HFF-Myc (cell line): ENCODE results near the gene TBX1.

Source experiments
- DNase-seq: peaks from one replicate; pipeline ENCODE4 v3.0.0-alpha.2; 2011; ENCODE audit warnings: low read depth; ENCODE audit errors: extremely low read depth
- H3K4me3 ChIP-seq: replicated peaks from 2 replicates; pipeline ENCODE4 v1.5.1; 2011; ENCODE audit warnings: low read depth, mild to moderate bottlenecking, control low read depth, low read length
- CTCF ChIP-seq: IDR thresholded peaks from 2 replicates; pipeline ENCODE4 v1.5.1; 2012; ENCODE audit warnings: mild to moderate bottlenecking, low read depth, low read length, control low read depth; ENCODE audit errors: missing control alignments

The TBX1 gene

GRCh38 chr22:19767427-19768341, 7.1 kb downstream of the TBX1 start:
- no peak for DNase-seq
- H3K4me3 ChIP-seq = no peak overlapping the region
- TF ChIP-seq CTCF = no peak

DNA sequence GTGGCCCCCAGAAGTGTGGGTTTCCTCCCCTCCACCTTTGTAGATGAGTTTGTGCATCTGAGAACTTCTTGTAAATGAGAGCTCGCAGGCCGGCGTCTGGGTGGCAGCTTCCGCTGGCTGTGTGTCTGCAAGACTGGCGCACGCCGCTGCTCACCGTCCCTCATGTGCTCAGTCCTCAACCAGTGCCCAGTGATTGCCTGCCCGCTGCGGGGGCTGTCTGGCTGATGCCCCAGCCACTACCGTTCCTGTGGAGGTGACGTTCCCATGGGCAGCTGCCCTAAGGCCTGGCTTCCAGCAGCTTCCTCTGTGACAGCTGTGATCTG, 8.8 kb downstream of the TBX1 start:
- DNase-seq = no peak
- no peak for TF ChIP-seq CTCF
- no peak overlapping the region for H3K4me3 ChIP-seq

DNA sequence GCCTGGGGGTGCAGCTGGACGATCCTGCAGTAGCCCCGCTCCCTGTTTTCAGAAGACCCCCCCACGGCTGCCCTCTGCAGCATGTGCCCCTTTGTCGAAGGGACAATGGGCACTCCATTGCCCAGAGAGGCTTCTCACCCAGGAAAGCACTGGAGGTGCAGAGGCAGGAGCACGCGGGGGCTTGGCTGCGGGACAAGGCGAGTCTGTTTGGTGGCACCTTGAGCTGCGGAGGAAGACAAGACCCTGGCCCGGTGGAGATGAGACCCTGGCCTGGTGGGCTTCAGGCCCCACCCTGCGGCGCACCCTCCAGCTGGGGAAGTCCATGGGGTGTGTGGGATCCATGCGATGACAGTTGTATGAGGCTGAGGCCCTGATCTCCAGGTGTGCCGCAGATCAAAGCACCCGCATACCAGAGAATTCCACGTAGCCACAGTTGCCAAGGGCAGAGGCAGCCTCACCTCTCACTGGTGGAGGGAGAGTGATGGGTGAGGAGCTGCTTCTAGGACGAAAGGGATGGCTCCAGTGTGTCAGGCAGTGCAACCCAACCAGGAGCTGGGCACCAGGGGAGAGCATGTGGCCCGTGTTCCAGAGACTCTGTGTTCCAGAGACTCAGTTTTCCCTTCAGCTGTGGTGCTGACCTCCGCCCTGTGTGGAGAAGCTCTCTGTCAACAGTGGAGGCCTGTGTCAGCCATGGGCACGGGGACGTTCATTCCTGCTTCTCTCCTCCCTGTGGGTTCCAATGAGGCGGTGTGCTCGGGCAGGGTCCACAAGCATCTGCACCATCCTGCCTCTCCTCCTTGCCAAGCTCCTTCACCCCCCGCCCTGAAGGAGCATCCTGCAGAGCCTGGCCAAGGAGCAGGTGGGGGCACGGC, 10.0 kb downstream of the TBX1 start:
- no peak overlapping the region for H3K4me3 ChIP-seq
- no peak for DNase-seq
- TF ChIP-seq CTCF = no peak

DNA sequence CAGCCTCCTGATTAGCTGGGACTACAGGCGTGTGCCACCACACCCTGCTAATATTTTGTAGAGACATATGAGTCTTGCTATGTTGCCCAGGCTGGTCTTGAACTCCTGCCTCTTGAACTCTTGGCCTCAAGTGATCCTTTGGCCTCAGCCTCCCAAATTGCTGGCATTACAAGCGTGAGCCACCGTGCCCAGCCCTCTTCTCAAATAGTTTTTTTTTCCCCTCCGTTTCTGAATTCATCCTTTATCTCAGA, 11.8 kb downstream of the TBX1 start:
- DNase-seq = no peak
- no peak overlapping the region for H3K4me3 ChIP-seq
- TF ChIP-seq CTCF = no peak

- no peak for DNase-seq
- no peak overlapping the region for H3K4me3 ChIP-seq
- no peak for TF ChIP-seq CTCF
Observed at GRCh38 chr22:19772673-19773469, 12.3 kb downstream of the TBX1 start.

GRCh38 chr22:19773470-19774040, 13.0 kb downstream of the TBX1 start:
- no peak overlapping the region for H3K4me3 ChIP-seq
- no peak for TF ChIP-seq CTCF
- no peak for DNase-seq
